GM12872 (cell line): ENCODE data around the gene SLC43A1.

ENCODE experiments used
- TF ChIP-seq, protein P1 (sequence below): IDR thresholded peaks from 3 replicates; pipeline ENCODE4 v1.5.1; 2011; ENCODE audit warnings: low read depth, mild to moderate bottlenecking, low read length, moderate library complexity; ENCODE audit not compliant: insufficient read depth

The SLC43A1 gene

DNA sequence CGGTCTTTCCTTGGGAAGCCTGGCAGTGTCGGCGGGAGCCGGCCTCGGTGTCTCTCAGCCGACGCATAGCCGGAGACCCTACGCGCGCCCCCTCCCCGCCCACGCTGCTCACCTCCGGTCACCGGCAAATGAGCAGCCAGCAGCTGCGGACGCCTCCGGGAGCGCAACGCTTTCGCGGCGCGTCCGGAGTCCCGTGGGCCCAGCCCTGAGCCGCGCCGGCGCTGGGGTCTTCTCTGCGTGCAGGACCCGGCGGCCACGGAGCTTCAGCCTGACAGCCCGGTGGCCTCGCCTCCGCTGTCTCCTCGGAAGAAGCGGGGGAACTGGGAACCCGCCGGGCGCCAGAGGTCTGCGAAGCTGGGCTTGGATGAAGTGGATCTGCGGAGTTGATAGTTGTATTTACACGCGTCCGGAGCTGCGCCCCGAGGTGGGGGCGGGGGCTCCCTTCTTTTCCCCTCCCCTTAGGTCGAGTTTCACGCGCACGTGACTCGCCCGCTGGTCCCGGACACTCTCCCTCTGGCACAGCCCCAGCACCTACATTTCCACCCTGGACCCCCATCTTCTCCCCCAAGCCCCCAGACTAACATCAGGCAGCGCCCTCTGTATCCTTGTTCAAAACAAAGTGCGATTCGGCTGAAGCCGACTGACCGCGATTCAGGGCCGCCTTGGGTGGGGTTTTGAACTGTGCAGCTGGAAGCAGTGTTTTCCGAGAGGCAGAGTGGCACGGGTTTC is at the start of gene SLC43A1:
Gene SLC43A1, minus strand, starts transcription at position 371 of the 729 bp plus-strand sequence. CDS start 1,591 bp downstream, outside the sequence.
- TF ChIP-seq, protein P1, sequence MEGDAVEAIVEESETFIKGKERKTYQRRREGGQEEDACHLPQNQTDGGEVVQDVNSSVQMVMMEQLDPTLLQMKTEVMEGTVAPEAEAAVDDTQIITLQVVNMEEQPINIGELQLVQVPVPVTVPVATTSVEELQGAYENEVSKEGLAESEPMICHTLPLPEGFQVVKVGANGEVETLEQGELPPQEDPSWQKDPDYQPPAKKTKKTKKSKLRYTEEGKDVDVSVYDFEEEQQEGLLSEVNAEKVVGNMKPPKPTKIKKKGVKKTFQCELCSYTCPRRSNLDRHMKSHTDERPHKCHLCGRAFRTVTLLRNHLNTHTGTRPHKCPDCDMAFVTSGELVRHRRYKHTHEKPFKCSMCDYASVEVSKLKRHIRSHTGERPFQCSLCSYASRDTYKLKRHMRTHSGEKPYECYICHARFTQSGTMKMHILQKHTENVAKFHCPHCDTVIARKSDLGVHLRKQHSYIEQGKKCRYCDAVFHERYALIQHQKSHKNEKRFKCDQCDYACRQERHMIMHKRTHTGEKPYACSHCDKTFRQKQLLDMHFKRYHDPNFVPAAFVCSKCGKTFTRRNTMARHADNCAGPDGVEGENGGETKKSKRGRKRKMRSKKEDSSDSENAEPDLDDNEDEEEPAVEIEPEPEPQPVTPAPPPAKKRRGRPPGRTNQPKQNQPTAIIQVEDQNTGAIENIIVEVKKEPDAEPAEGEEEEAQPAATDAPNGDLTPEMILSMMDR, result 0 out of 3 replicates have a peak, but pooled peaks have one; percentile 4

DNA sequence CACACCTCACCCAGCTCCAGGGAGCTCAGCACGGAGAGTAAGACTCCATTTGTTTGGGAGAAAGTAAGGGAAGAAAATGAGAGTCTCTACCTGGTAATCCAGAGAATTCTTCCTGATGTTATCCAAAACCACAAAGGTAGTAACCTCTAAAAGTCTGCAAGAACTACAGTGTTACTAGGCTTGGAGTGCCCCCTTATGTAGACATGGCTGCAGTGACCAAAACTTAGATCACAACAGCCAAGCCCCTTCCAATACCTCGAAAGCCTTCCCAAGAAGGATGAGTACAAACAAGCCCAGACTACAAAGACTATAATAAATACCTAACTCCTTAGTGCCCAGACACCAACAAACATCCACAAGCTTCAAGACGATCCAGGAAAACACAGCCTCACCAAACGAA is 47.1 kb upstream of the SLC43A1 start:
- TF ChIP-seq, protein P1, result no peak

DNA sequence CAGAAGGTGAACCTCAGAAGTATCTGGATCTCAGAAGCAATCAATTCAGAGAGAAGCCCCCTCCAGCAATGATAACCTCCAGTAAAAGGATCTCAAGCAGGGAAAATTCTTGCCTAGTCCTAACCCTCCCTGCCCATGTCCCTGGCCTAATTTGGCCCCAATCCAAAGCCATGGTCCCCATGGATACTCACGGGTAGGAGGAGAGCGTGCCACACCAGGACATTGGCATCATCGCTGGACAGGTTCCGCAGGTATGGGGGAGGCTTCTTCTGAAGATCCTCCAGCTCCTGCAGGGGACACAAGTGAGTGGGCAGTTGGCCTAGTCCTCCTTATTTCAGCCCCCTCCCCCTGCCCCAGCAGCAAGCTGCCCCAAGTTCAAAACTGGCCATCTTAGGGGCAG is 44.6 kb upstream of the SLC43A1 start:
- TF ChIP-seq, protein P1, result no peak

DNA sequence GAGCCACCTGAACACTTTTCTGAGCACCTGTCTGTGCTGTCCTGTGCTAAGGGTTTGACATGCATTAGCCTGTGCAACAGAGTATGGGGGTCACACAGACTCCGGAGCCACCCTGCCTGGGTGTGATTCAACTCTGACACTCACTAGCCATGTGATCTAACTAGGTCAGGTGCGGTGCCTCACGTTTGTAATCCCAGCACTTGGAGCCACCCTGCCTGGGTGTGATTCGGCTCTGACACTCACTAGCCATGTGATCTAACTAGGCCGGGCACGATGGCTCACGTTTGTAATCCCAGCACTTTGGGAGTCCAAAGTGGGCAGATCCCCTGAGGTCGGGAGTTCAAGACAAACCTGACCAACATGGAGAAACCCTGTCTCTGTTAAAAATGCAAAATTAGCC is 40.5 kb upstream of the SLC43A1 start:
- TF ChIP-seq, protein P1, result no peak

DNA sequence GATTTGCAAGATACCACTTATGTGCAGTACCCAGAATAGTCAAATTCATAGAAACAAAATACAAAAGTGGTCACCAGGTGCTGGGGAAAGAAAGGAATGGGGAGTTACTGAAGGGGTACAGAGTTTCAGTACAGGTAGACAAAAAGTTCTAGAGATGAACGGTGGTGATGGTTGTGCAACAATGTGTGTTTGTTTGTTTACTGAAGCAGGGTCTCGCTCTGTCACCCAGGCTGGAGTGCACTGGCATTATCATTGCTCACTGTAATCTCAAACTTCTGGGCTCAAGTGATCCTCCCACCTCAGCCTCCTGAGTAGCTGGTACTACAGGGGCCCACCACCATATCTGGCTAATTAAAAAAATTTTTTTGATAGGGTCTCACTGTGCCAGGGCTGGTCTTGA is 39.9 kb upstream of the SLC43A1 start:
- TF ChIP-seq, protein P1, result no peak

DNA sequence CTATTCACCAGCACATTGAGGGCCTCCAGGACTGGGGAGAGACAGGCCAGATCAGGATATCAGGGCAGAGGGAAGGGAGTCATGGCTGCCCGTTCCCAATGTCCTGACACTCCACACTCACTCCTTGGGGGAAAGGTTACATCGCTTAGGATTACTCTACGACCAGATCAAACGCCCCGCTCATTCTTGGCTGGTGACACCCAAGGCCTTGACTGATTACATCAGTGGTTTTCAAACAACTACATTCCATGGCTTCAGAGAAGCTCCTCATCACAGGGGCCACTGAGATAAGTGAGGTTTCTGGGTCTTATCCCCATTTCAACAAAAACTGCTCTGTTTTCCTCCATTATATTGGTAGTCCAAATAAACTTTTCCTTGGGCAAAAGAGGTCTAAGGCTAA is 37.0 kb upstream of the SLC43A1 start:
- TF ChIP-seq, protein P1, result no peak

DNA sequence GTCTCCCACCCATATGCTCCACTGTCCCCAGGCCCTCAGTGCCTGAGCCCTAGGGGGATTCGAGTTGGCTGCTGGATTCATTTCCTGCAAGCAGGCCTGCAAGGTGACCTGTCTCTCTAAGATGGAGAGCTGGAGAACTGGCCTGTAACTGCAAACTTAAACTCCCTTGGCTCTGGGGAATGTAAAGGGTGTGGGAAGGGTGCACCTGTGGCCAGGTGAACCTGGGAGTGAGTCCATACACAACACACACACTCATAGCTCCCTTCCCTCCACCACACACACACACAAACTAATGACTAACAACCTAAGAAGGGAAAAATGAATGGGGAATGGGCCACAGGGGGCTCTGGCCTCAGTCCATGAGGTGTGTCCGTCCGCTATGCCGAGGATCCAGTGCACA is 36.4 kb upstream of the SLC43A1 start:
- TF ChIP-seq, protein P1, result no peak
